Right atrium auricular region (tissue), 2 donors: ENCODE data around the gene RAPGEF4. TPM values are rescaled to one million over a fixed set of nuclear protein-coding genes. Genes with fewer than 3 reads are reported as not detected.
A peak's percentile ranks its signal among the peaks of the same experiment; 100 is the strongest.

ENCODE experiments used
- DNase-seq: peaks from one replicate; pipeline ENCODE4 v3.0.0-alpha.2; 2019; ENCODE audit warnings: low spot score
- H3K27ac ChIP-seq, 2 donors: fragments of 200-600 bp; sonication (generic); 1 replicate in 1 of 2; 2 replicates in 1 of 2; pipeline ENCODE4 v1.5.1; 2016 to 2019
- H3K27me3 ChIP-seq, 2 donors: fragments of 200-600 bp; sonication (generic); one replicate each; pipeline versions ENCODE4 v1.5.1 to v1.6.0; 2017 to 2019
- H3K36me3 ChIP-seq: fragments of 200-600 bp; sonication (generic); one replicate; pipeline ENCODE4 v1.5.1; 2016
- H3K4me1 ChIP-seq, 2 donors: fragments of 200-600 bp; sonication (generic); one replicate each; pipeline versions ENCODE4 v1.5.1 to v1.6.0; 2017 to 2019
- H3K4me3 ChIP-seq, 2 donors: fragments of 200-600 bp; sonication (generic); 1 replicate in 1 of 2; 2 replicates in 1 of 2; pipeline ENCODE4 v1.5.1; 2017 to 2019; ENCODE audit warnings: mild to moderate bottlenecking in 1 of 2, moderate library complexity in 1 of 2
- H3K9me3 ChIP-seq, 2 donors: fragments of 200-600 bp; sonication (generic); one replicate each; pipeline ENCODE4 v1.5.1; 2019
- CTCF ChIP-seq, 2 donors: fragments of 200-600 bp; sonication (generic); IDR thresholded peaks; one replicate each; pipeline ENCODE4 v1.5.1; 2019; ENCODE audit warnings: antibody characterized with exemption in 2 of 2
- total RNA-seq, 2 donors: library from RNA; depleted of rRNA; stranded (reverse); fragments of >200 nt; gene quantifications; one replicate each; pipeline ENCODE4 v1.1.0, GENCODE V29; 2016

RAPGEF4 gene
- total RNA-seq = 10 to 100 TPM in 1 of 2 donors, 1 to 10 TPM in 1; 6.2 to 14.1 TPM

GRCh38 chr2:172735582-172736423, at the start of gene RAPGEF4:
RAPGEF4 (plus strand) TSS chr2:172735845; CDS start chr2:172735984, 139 bp downstream.
- DNase-seq = no peak
- no peak for TF ChIP-seq CTCF (IDR thresholded peaks at IDR 0.05)
- Histone ChIP-seq H3K36me3 (no peaks in the 10 kb centered on the region), H3K9me3 (no peaks in the 10 kb centered on the region), H3K4me1 (no peaks in the 10 kb centered on the region), H3K27ac (peak within 1 kb of the TSS; percentile 29 to 38), H3K27me3 (no peaks in the 10 kb centered on the region), H3K4me3 (peak within 1 kb of the TSS; percentile 61 to 63)

GRCh38 chr2:172693037-172693436, 42.6 kb upstream of the RAPGEF4 start:
- Histone ChIP-seq H3K4me3 (no peak overlapping the region), H3K27ac (no peak overlapping the region), H3K36me3 (no peaks in the 10 kb centered on the region), H3K9me3 (no peaks in the 10 kb centered on the region), H3K27me3 (no peaks in the 10 kb centered on the region), H3K4me1 (peaks cover 0 to 14% of the 10 kb centered on the region in 2 donors)
- no peak for TF ChIP-seq CTCF (IDR thresholded peaks at IDR 0.05)
- DNase-seq = peak; percentile 64

- no peak for TF ChIP-seq CTCF (IDR thresholded peaks at IDR 0.05)
- H3K27me3 ChIP-seq = no peaks in the 10 kb centered on the region
- peaks cover 0 to 14% of the 10 kb centered on the region in 2 donors for H3K4me1 ChIP-seq
- DNase-seq = no peak
- no peaks in the 10 kb centered on the region for H3K9me3 ChIP-seq
- H3K4me3 ChIP-seq = no peak overlapping the region
- no peak overlapping the region for H3K27ac ChIP-seq
- H3K36me3 ChIP-seq = no peaks in the 10 kb centered on the region
Measured at GRCh38 chr2:172693529-172694455, 41.9 kb upstream of the RAPGEF4 start.

GRCh38 chr2:172697296-172697695, 38.3 kb upstream of the RAPGEF4 start:
- H3K4me3 ChIP-seq = no peak overlapping the region
- H3K27ac ChIP-seq = no peak overlapping the region
- H3K4me1 ChIP-seq = peaks cover 0 to 14% of the 10 kb centered on the region in 2 donors
- DNase-seq = no peak
- H3K36me3 ChIP-seq = no peaks in the 10 kb centered on the region
- H3K27me3 ChIP-seq = no peaks in the 10 kb centered on the region
- no peaks in the 10 kb centered on the region for H3K9me3 ChIP-seq
- no peak for TF ChIP-seq CTCF (IDR thresholded peaks at IDR 0.05)

- no peak overlapping the region for H3K27ac ChIP-seq
- H3K27me3 ChIP-seq = no peaks in the 10 kb centered on the region
- no peaks in the 10 kb centered on the region for H3K36me3 ChIP-seq
- H3K9me3 ChIP-seq = no peaks in the 10 kb centered on the region
- DNase-seq = no peak
- H3K4me3 ChIP-seq = no peak overlapping the region
- no peak for TF ChIP-seq CTCF (IDR thresholded peaks at IDR 0.05)
- peaks cover 0 to 7% of the 10 kb centered on the region in 2 donors for H3K4me1 ChIP-seq
Measured at GRCh38 chr2:172698041-172698863, 37.4 kb upstream of the RAPGEF4 start.
